GM23338 (cell line): ENCODE results near the gene RAC3. TPM values are rescaled to one million over a fixed set of nuclear protein-coding genes. Genes with fewer than 3 reads are reported as not detected.

Experiments
- ATAC-seq: fragments of 200-7000 bp; cut with Tn5 transposase; 3 replicates; pipeline ENCODE4 v1.9.1; 2020
- DNase-seq: peaks from one replicate; pipeline ENCODE4 v3.0.0-alpha.2; 2015; ENCODE audit warnings: low spot score
- H2AFZ ChIP-seq: fragments of 200-600 bp; sonication (generic); 2 replicates; pipeline ENCODE4 v1.8.0; 2016; ENCODE audit warnings: antibody characterized with exemption, mild to moderate bottlenecking, moderate library complexity
- H3F3A ChIP-seq: fragments of 200-600 bp; sonication (generic); replicated peaks from 2 replicates; pipeline ENCODE4 v1.8.0; 2017; ENCODE audit warnings: antibody characterized with exemption, mixed run types, low read depth
- H3K27ac ChIP-seq: fragments of 200-600 bp; sonication (generic); 2 replicates; pipeline ENCODE4 v1.6.1; 2016; ENCODE audit warnings: low read depth
- H3K27me3 ChIP-seq: fragments of 200-600 bp; sonication (generic); 2 replicates; pipeline ENCODE4 v1.8.0; 2016; ENCODE audit warnings: mild to moderate bottlenecking, mixed run types, moderate library complexity; ENCODE audit not compliant: insufficient read depth
- H3K36me3 ChIP-seq: fragments of 200-600 bp; sonication (generic); 2 replicates; pipeline ENCODE4 v1.8.0; 2016; ENCODE audit warnings: mild to moderate bottlenecking; ENCODE audit not compliant: insufficient read depth
- H3K4me1 ChIP-seq: fragments of 200-600 bp; sonication (generic); 2 replicates; pipeline ENCODE4 v1.8.0; 2016; ENCODE audit warnings: mild to moderate bottlenecking, moderate library complexity; ENCODE audit not compliant: insufficient read depth
- H3K4me2 ChIP-seq: fragments of 200-600 bp; sonication (generic); 2 replicates; pipeline ENCODE4 v1.7.1; 2017; ENCODE audit warnings: mixed run types
- H3K4me3 ChIP-seq: fragments of 200-600 bp; sonication (generic); 2 replicates; pipeline ENCODE4 v1.6.1; 2016; ENCODE audit warnings: mixed run types
- H3K79me2 ChIP-seq: fragments of 200-600 bp; sonication (generic); replicated peaks from 2 replicates; pipeline ENCODE4 v1.8.0; 2017; ENCODE audit warnings: mild to moderate bottlenecking; ENCODE audit not compliant: insufficient read depth
- H3K9me2 ChIP-seq: fragments of 200-600 bp; sonication (generic); 2 replicates; pipeline ENCODE4 v1.8.0; 2017; ENCODE audit not compliant: insufficient read depth
- H4K20me1 ChIP-seq: fragments of 200-600 bp; sonication (generic); replicated peaks from 2 replicates; pipeline ENCODE4 v1.8.0; 2017; ENCODE audit warnings: mild to moderate bottlenecking; ENCODE audit not compliant: insufficient read depth
- H3K27ac Mint-ChIP-seq: 2 replicates; pipeline ENCODE4 v1.8.0; 2020; ENCODE audit warnings: inconsistent platforms, mild to moderate bottlenecking, moderate library complexity, mixed read lengths
- H3K27me3 Mint-ChIP-seq: 3 replicates; pipeline ENCODE4 v1.8.0; 2022; ENCODE audit warnings: low read depth, mild to moderate bottlenecking, moderate library complexity, mixed read lengths, inconsistent platforms; ENCODE audit not compliant: insufficient read depth, poor library complexity
- H3K36me3 Mint-ChIP-seq: 3 replicates; pipeline ENCODE4 v1.8.0; 2021; ENCODE audit warnings: low read depth, mild to moderate bottlenecking, inconsistent platforms, moderate library complexity, mixed read lengths
- H3K4me1 Mint-ChIP-seq: 3 replicates; pipeline ENCODE4 v1.8.0; 2020; ENCODE audit warnings: mild to moderate bottlenecking, inconsistent platforms, mixed read lengths
- H3K4me3 Mint-ChIP-seq: 3 replicates; pipeline ENCODE4 v1.8.0; 2021; ENCODE audit warnings: moderate library complexity, mild to moderate bottlenecking, inconsistent platforms, mixed read lengths
- H3K9me3 Mint-ChIP-seq: 3 replicates; pipeline ENCODE4 v1.8.0; 2020; ENCODE audit warnings: moderate library complexity, mild to moderate bottlenecking, inconsistent platforms, mixed read lengths
- CREB1 ChIP-seq: fragments of 250-450 bp; sonication (Bioruptor Pico); IDR thresholded peaks from 2 replicates; pipeline ENCODE4 v1.5.0; 2020; ENCODE audit warnings: low read depth, mild to moderate bottlenecking, moderate library complexity
- CTCF ChIP-seq, 2 experiments: fragments of 200-600 bp in 1 of 2; sonication (generic) in 1 of 2; conservative IDR thresholded peaks; 2 replicates each; pipeline versions ENCODE4 v1.5.1 to v1.6.1; 2016 to 2017; ENCODE audit warnings: antibody characterized with exemption in 2 of 2, low read depth in 2 of 2, mild to moderate bottlenecking in 2 of 2, moderate library complexity in 1 of 2
- EZH2phosphoT487 ChIP-seq: fragments of 200-600 bp; sonication (generic); IDR thresholded peaks from one replicate; pipeline ENCODE4 v1.8.1; 2018; ENCODE audit warnings: antibody characterized with exemption; ENCODE audit not compliant: unreplicated experiment
- JUNB ChIP-seq: IDR thresholded peaks from one replicate; pipeline ENCODE4 v1.6.1; 2016; ENCODE audit warnings: antibody characterized with exemption; ENCODE audit not compliant: unreplicated experiment
- NANOG ChIP-seq: IDR thresholded peaks from 2 replicates; pipeline ENCODE4 v1.6.1; 2016; ENCODE audit warnings: antibody characterized with exemption, borderline replicate concordance
- POLR2AphosphoS5 ChIP-seq: IDR thresholded peaks from 2 replicates; pipeline ENCODE4 v1.6.1; 2016; ENCODE audit warnings: antibody characterized with exemption, low read depth
- STAT1 ChIP-seq: IDR thresholded peaks from one replicate; pipeline ENCODE4 v1.6.1; 2016; ENCODE audit warnings: antibody characterized with exemption; ENCODE audit not compliant: unreplicated experiment
- ZNF331 ChIP-seq: fragments of 250-450 bp; sonication (Bioruptor Pico); IDR thresholded peaks from 2 replicates; pipeline ENCODE4 v1.5.0; 2020; ENCODE audit warnings: low read depth, mild to moderate bottlenecking, moderate library complexity
- polyA plus RNA-seq: library from polyadenylated mRNA; unstranded; fragments of >200 nt; fragmentation: Nextera tagmentation; extraction: Ambion mirVana; gene quantifications from 2 replicates; pipeline ENCODE4 v1.2.1, GENCODE V29; 2016
- total RNA-seq: library from RNA; depleted of rRNA; stranded (reverse); fragments of >200 nt; shearing (Covaris generic); gene quantifications from 2 replicates; pipeline ENCODE4 v1.2.3, GENCODE V29; 2014
- TF ChIP-seq, protein P1 (sequence below): IDR thresholded peaks from one replicate; pipeline ENCODE4 v1.6.1; 2018; ENCODE audit warnings: antibody characterized with exemption; ENCODE audit not compliant: unreplicated experiment
- TF ChIP-seq, protein P2 (sequence below): IDR thresholded peaks from 2 replicates; pipeline ENCODE4 v1.6.1; 2016; ENCODE audit warnings: antibody characterized with exemption

The RAC3 gene
- total and polyA plus RNA-seq, 2 experiments from 2014 or later: 31.5 to 293 TPM

DNA sequence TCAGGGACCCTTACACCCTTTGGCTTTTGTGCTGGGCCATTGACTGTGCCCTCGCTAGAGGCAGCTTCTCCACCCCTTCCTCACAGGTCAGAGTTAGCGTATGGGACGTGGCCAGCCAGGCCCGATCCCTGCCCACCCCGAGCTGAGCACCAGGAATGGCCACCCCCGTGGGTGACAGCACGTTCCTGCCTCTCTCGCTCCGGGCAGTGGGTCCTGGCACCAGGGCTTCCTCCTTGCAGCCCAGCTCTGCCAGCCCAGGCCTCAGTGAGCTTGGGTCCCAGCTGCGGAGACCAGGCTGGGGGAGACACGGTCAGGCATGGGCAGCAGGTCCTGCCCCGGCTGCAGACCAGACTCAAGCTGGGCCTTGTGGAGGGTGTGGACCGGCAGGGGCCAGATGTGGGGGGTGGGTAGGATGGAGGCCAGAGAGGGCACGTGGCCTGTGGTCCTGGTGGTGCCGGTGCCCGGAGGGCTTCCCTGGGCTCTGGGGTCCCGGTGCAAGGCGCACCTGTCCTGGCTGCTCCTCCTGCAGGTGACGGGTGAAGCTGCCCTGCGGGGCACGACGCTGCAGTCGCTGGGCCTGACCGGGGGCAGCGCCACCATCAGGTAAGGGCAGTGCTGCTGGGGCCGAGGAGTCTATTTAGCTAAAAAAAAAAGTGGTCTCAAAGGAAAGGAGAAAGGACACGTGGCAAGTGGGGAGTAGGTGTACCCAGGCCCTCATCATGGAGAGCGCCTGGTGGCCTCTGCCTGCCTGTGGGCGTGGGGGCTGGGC is 35.8 kb upstream of the RAC3 start:
- no peak overlapping the region for H3K4me3 ChIP-seq
- Mint-ChIP-seq H3K27me3 (peaks cover 12% of the 10 kb centered on the region), H3K4me3 (no peak overlapping the region), H3K36me3 (peaks cover 7% of the 10 kb centered on the region; the same call in 2 of the 3 replicates), H3K4me1 (peaks cover 24% of the 10 kb centered on the region), H3K27ac (no peak overlapping the region), H3K9me3 (no peaks in the 10 kb centered on the region)
- no peaks in the 10 kb centered on the region for H3K9me2 ChIP-seq
- no peak overlapping the region for H2AFZ ChIP-seq
- no peaks in the 10 kb centered on the region for H3F3A ChIP-seq
- H3K27ac ChIP-seq: no peak overlapping the region
- peaks cover 11% of the 10 kb centered on the region; the same call in 1 of the 2 replicates for H3K4me1 ChIP-seq
- H3K27me3 ChIP-seq: no peaks in the 10 kb centered on the region
- no peak overlapping the region for H3K4me2 ChIP-seq
- ATAC-seq (peak; percentile 34), DNase-seq (peak; percentile 70)
- peaks cover 8% of the 10 kb centered on the region; the same call in 1 of the 2 replicates for H4K20me1 ChIP-seq
- no peaks in the 10 kb centered on the region for H3K36me3 ChIP-seq
- H3K79me2 ChIP-seq: no peaks in the 10 kb centered on the region
- TF ChIP-seq NANOG (no peak), CTCF (conservative IDR thresholded peaks at IDR 0.05; ENCODE audit: low read depth in 2 of 2) (peak; percentile 56 to 67)

DNA sequence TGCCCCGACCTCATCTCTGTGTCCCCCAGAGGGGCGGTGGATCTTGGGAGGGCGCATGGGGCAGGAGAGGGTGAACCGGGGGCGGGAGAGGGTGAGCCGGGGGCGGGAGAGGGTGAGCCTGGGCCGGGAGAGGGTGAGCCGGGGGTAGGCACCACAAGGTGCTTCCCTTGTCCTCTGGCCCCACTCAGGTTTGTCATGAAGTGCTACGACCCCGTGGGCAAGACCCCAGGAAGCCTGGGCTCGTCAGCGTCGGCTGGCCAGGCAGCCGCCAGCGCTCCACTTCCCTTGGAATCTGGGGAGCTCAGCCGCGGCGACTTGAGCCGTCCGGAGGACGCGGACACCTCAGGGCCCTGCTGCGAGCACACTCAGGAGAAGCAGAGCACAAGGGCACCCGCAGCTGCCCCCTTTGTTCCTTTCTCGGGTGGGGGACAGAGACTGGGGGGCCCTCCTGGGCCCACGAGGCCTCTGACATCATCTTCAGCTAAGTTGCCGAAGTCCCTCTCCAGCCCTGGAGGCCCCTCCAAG is 35.2 kb upstream of the RAC3 start:
- Histone ChIP-seq H3K4me2 (no peak overlapping the region), H3K9me2 (no peaks in the 10 kb centered on the region), H3K27me3 (no peaks in the 10 kb centered on the region), H2AFZ (no peak overlapping the region), H3F3A (no peaks in the 10 kb centered on the region), H4K20me1 (peaks cover 8% of the 10 kb centered on the region; the same call in 1 of the 2 replicates), H3K36me3 (no peaks in the 10 kb centered on the region), H3K4me1 (peaks cover 11% of the 10 kb centered on the region; the same call in 1 of the 2 replicates), H3K4me3 (no peak overlapping the region), H3K79me2 (no peaks in the 10 kb centered on the region), H3K27ac (no peak overlapping the region)
- Mint-ChIP-seq H3K27me3 (peaks cover 10% of the 10 kb centered on the region), H3K9me3 (no peaks in the 10 kb centered on the region), H3K4me1 (peaks cover 20% of the 10 kb centered on the region), H3K36me3 (peaks cover 6% of the 10 kb centered on the region; the same call in 1 of the 3 replicates), H3K27ac (no peak overlapping the region), H3K4me3 (no peak overlapping the region)
- TF ChIP-seq CREB1 (no peak), STAT1 (no peak)
- no peak for ATAC-seq
- no peak for DNase-seq

GRCh38 chr17:81996757-81997441 is 34.6 kb upstream of the RAC3 start:
- DNase-seq (no peak), ATAC-seq (no peak)
- Mint-ChIP-seq H3K27me3 (peaks cover 10% of the 10 kb centered on the region), H3K4me3 (no peak overlapping the region), H3K27ac (no peak overlapping the region), H3K9me3 (no peaks in the 10 kb centered on the region), H3K4me1 (peaks cover 15% of the 10 kb centered on the region), H3K36me3 (peaks cover 6% of the 10 kb centered on the region; the same call in 1 of the 3 replicates)
- Histone ChIP-seq H3K9me2 (no peaks in the 10 kb centered on the region), H3K27ac (no peak overlapping the region), H3K4me3 (no peak overlapping the region), H3K36me3 (no peaks in the 10 kb centered on the region), H3F3A (no peaks in the 10 kb centered on the region), H3K4me1 (peaks cover 6% of the 10 kb centered on the region; the same call in 1 of the 2 replicates), H3K27me3 (no peaks in the 10 kb centered on the region), H3K79me2 (no peaks in the 10 kb centered on the region), H4K20me1 (peaks cover 8% of the 10 kb centered on the region; the same call in 1 of the 2 replicates), H3K4me2 (no peak overlapping the region), H2AFZ (no peak overlapping the region)
- TF ChIP-seq, protein P1, sequence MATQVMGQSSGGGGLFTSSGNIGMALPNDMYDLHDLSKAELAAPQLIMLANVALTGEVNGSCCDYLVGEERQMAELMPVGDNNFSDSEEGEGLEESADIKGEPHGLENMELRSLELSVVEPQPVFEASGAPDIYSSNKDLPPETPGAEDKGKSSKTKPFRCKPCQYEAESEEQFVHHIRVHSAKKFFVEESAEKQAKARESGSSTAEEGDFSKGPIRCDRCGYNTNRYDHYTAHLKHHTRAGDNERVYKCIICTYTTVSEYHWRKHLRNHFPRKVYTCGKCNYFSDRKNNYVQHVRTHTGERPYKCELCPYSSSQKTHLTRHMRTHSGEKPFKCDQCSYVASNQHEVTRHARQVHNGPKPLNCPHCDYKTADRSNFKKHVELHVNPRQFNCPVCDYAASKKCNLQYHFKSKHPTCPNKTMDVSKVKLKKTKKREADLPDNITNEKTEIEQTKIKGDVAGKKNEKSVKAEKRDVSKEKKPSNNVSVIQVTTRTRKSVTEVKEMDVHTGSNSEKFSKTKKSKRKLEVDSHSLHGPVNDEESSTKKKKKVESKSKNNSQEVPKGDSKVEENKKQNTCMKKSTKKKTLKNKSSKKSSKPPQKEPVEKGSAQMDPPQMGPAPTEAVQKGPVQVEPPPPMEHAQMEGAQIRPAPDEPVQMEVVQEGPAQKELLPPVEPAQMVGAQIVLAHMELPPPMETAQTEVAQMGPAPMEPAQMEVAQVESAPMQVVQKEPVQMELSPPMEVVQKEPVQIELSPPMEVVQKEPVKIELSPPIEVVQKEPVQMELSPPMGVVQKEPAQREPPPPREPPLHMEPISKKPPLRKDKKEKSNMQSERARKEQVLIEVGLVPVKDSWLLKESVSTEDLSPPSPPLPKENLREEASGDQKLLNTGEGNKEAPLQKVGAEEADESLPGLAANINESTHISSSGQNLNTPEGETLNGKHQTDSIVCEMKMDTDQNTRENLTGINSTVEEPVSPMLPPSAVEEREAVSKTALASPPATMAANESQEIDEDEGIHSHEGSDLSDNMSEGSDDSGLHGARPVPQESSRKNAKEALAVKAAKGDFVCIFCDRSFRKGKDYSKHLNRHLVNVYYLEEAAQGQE: no peak
- TF ChIP-seq STAT1 (no peak), EZH2phosphoT487 (no peak), POLR2AphosphoS5 (no peak), ZNF331 (no peak), JUNB (no peak)
- TF ChIP-seq, protein P2, sequence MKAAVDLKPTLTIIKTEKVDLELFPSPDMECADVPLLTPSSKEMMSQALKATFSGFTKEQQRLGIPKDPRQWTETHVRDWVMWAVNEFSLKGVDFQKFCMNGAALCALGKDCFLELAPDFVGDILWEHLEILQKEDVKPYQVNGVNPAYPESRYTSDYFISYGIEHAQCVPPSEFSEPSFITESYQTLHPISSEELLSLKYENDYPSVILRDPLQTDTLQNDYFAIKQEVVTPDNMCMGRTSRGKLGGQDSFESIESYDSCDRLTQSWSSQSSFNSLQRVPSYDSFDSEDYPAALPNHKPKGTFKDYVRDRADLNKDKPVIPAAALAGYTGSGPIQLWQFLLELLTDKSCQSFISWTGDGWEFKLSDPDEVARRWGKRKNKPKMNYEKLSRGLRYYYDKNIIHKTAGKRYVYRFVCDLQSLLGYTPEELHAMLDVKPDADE: no peak
